T-helper 2 cell treated with Interferon-gamma antibody and Interleukin-4, amounts not matched to agents 100 ng/mL and 5 ng/mL, for 36 hours (primary cell): ENCODE data around the gene ZNF618. TPM values are rescaled to one million over a fixed set of nuclear protein-coding genes. Genes with fewer than 3 reads are reported as not detected.

Source experiments
- intact Hi-C: fragments of 100-400 bp; cut with micrococcal nuclease; formaldehyde crosslinking; loops from one replicate; pipeline ENCODE4 v1.15.1; 2023
- total RNA-seq: library from RNA; stranded (reverse); gene quantifications from 2 replicates; pipeline ENCODE4 v1.2.3, GENCODE V29; 2022

The ZNF618 gene
- total RNA-seq, 1 donor from 2014 or later: 0.36 TPM

DNA sequence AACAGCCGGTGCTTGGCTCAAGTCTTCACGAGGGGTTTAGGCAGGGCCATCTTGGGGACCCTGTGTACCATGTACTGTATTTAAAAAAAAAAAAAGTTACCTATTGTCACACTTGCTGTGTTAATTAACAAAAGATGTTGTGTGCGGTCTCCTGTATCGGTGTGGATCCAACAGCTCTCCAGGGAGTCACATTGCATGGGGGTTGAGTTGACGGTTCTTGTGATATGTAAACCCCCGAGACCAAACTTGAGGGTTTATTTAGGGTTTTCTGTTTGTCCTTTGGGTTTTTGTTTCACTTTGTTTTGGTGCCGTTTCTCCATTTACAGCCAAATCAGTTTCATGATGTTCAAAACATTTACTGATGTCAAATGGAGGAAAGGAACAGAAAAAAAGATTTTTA is 179.8 kb downstream of the ZNF618 start:
- intact Hi-C loops: no loop called here

DNA sequence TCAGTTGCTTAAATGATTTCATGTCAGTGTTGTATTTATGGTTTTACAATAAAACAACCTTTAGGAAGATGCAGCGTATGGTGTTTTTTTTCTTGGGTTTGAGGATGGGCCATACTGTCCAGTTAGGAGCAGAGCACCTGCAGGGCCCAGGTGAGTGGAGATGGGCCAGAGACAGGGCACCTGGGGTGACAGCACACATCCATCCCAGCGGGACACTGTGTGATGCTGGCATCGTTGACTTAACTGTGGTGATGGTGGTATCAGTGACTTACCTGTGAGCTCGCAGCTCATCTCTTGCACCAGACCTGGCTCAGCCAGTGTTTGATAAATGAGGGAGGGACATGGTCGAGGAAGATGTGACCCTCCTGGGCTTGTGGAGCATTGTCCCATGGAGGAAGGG is 180.4 kb downstream of the ZNF618 start:
- intact Hi-C loops: no loop called here

DNA sequence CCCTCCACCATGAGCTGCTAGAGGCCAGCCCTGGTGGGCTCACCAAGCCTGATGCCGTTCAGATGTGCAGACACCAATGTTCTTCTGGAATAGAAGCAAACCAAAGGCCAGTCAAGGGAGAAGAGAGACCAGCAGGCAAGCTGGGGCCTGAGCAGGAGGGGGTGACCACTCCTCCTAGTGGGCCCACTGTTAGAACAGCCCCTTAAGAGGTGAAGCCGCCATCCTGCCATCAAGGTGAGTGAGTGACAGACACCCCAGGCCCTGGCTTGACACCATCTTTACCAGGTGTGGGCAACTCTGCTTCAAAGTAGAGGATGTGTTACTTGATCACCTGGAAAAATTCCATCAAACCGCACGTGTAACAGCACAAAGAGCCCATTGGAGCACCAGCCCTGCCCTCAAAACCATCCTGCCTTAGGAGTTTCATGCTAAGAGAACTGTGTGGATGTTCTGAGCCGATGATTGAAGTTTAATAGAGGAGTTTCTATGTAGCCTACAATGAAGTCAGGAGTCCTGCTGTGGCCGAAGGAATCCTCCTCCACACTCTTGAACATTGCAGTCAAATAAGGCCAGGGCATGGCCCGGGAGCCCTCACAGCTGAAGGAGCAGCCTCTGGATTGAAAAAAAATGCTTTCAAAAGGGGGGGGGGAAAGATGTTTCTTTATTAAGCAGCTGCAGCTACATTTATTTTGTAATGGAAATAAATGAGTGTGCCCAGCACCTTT is 181.2 kb downstream of the ZNF618 start:
- intact Hi-C loops: no loop called here

DNA sequence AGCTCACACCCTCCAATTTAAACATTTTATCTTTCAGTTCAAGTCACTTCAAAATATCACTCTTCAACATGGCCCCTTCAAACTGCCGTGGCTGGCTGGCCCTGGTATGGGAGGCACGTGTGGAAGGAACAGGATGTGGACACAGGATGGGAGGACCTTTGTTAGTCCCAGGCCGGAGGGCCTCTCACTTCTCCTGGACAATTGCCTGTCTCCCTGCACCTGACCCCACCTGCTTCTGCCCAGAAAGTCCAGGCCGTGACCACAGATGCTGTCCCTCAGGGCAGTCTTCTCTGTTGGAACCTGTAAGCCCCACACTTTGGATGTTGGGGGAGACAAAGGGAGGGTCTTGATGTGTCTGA is 182.6 kb downstream of the ZNF618 start:
- intact Hi-C loops: no loop called here

DNA sequence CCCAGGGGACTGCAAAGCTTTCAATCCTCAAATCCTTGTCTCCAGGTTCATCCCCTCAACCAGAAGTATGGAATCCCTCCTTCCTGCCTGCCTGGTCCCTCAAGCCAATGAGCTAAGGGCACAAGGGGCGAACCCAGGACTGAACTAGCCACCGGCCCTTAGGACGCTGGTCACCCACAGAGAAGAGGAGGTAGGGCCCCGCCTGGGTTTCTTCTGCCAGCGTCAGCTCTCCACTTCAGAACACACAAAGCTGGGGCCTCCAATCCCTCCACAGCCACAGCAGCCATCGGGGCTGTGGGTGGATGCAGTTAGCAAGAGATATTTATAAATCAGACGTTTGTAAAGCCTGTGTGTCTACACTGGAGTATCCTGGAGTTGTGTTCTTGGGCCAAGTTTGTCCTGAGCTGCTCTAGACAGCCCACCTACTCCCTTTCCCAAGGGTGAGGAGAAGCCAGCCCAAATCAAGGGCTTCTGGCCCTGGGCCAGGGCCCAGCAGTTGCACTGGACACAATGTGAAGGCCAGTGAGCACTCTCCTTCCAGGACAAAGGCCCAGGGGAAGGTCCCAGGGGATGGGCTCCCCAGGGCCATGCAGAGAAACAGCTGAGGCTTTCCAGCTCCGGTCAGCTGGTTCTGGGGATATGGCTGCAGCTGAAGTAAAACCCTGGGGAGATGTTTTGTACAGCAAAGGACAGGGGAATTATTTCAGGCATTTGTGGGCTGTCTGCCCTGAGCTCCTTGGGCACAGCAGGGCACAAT is 183.1 kb downstream of the ZNF618 start:
- intact Hi-C loops: no loop called here

DNA sequence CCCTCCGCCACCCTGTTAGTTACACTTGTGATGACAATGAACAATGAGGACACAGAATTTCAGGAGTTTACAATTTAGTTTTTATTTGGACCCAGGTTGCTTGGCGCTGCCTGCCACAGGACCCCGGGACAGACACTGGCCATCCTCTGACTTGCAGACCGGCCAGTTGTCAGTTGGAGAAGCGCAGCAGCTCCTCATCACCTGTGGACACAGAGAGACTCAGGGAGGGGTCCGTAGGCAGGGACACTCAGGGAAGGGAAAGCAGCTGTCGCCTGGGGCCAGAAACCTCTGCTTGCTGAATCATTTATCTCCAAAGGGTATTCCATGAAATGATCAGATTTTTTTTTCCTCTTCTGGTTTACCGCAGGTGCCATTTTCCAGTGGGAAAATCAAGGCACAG is 184.0 kb downstream of the ZNF618 start:
- intact Hi-C loops: no loop called here

DNA sequence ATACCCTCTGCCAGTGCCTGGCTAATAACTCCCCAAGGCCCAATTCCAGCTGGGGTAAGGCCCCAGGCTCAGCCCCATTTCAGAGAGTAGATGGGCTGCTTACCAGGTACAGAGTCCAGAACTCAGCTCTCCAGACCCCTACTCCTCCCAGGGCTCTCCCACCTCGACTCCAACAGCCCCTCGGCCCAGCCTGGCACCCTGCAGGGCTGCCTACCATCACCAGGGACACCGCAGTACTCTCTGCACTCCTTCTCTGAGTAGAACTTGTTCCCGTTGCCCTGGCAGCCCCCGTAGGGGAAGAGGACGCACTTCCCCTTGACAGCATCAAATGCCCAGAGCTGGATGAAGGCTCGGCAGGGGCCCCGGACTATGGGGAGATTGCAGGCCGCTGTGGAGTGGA is 184.6 kb downstream of the ZNF618 start:
- intact Hi-C loops: no loop called here

DNA sequence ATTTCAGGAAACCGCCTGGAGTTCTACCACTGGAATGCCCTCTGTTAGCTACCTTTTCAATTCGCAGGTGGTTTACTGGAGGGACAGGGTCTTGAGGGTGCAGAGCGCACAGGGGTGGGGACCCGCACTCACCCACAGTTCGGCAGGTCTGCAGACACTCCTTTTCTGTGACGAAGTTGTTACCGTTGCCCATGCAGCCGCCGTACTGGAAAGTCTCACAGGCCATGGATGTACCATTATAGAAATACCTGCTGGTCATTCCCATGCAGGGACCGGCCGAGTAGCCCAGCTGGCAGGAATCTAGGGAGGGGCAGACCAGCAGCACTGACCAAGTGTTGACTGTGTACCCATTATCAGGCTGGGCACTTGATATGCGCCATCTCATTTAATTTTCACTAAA is 185.2 kb downstream of the ZNF618 start:
- intact Hi-C loops: no loop called here

DNA sequence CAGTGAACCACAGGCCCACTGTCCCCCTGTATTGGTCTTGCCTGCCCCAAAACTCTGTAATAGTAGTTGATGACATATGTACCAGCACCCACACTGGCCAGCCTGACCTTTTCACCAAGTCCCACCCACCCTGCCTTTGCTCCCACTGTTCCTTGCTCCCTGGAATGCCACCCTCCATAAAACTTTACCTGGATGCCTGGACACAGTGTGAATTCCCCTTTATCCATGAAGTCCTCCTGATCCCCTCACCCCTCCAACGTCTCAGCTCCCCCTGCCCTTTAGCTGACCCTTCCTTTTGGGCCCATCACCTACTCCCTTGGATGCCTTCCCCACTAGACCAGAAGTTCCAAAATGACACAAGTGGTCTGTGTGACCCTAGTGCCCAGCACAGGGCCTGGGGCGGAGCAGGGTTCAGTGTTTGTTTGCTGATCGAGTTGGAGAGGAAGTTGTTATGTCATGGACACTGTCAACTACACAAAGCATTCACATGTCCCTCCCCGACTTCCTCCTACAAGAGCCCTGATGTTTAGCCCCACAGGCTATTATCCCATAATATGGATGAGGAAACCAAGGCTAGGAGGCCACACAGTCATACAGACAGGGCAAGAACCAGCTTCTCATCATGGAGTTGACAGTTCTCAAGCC is 185.8 kb downstream of the ZNF618 start:
- intact Hi-C loops: no loop called here

DNA sequence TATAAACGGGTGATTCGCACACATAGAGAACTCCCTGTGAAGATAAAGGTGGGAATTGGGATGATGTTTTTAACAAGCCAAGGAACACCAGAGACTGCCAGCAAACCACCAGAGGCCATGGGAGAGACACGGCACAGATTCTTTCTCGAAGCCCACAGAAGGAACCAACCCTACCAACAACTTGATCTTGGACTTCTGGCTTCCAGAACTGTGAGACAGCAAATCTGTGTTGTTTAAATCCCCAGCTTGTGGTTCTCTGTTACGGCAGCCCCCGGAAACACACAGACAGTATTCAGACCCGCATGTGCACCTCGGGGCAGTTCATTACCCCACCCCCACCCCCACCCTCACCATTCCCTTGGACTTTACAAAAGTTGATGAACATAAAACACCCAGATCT is 189.2 kb downstream of the ZNF618 start:
- intact Hi-C loops: no loop called here

DNA sequence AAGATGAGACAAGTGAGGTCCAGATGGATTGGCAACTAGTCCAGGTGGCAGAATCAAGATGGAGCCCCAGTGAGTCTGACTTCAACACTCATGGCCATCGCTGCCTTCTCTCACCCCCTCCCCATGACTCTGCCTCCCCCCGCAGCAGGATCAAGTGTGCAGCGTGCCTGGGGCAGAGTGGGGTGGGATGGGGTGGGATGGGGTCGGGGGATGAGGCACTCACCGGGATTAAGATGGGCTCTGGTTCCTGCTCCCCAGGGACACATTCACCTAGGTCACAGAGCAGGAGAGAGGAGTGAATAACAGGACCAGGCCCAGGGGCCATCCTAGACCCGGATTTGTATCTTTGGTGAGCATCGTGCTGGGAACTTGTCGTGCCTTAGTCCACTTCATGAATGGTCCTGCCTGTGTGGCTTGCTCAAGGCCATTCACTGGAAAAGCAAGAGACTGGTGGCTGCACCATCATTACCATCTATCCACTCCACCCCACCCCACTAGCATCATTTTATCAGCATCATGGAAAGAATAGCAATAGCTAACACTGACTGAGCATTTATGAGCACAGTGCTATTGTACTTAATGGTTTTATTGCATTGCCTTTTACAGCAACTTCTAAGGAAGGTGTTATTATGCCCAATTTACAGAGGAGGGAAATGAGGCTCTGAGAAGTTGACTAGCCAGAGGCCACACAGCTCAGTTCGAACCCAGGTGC is 193.5 kb downstream of the ZNF618 start:
- intact Hi-C loops: no loop called here

DNA sequence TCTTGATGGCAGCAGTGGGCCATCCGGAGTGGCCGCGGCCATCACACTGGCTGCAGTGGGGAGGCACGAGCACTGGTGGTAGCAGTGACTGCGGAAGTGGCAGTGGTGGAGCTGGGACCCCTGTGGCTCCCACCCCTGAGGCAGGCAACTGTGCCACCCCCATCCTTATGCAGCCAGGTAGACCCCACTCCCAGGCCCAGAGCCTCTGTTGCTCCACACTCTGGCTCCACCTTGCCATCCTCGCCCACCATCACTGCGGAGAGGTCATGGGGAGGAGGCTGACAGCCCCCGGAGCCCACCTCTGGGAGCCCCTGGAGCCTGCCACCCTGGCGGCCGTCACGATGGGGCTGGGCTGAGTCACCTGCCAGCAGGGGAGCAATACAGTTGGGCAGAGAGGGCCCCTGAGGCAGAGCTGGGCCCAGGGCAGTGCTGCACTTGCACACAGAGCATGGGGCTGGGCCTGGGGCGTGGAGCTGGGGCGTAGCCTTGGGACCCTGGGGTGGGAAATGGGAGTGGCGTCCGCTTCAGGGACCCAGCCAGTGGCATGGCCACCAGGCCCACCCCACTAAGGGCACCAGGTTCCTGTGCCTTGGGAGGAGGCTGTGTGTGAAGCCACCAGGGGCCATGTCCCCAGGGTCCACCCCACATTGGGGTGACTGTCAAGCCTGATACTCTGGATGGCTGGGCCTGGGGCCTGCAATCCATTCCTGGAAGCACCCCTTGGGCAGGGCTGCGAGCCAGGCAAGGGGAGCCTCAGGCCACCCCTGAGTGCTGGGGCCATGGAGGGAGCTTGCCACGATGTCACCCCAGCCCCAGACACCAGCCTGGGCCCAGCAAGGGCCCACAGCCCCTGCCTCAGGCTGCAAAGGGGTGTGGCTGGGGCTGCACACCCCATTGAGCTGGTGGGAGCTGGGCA is 194.3 kb downstream of the ZNF618 start:
- intact Hi-C loops: no loop called here

DNA sequence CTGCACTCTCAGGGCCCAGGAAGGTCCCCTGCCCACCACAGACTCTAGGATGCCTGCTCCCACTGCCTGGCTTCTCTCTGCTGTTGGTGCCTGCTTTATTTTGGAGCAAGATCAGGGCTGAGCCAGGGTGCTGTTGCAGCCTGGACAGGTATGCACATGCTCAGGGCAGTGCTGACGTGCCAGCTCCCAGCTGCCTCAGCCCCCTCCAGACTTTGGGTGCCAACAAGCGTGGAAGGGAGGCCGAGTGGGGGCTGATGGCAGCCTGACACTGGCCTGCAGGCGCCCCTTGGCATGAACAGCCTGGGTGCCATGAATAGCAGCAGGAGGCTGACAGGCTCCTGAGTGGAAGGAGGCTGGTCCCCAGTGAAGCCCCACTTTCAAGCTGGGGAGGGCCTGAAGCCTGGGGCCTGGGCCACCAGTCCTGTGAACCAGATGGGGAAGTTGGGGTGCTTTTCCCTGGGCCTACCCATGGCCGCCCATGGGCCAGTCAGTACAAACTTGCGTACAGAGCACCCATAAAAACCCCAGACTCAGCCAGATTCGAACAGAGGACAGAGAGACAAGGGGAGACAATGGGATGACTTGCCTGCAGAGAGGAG is 195.2 kb downstream of the ZNF618 start:
- intact Hi-C loops: no loop called here

DNA sequence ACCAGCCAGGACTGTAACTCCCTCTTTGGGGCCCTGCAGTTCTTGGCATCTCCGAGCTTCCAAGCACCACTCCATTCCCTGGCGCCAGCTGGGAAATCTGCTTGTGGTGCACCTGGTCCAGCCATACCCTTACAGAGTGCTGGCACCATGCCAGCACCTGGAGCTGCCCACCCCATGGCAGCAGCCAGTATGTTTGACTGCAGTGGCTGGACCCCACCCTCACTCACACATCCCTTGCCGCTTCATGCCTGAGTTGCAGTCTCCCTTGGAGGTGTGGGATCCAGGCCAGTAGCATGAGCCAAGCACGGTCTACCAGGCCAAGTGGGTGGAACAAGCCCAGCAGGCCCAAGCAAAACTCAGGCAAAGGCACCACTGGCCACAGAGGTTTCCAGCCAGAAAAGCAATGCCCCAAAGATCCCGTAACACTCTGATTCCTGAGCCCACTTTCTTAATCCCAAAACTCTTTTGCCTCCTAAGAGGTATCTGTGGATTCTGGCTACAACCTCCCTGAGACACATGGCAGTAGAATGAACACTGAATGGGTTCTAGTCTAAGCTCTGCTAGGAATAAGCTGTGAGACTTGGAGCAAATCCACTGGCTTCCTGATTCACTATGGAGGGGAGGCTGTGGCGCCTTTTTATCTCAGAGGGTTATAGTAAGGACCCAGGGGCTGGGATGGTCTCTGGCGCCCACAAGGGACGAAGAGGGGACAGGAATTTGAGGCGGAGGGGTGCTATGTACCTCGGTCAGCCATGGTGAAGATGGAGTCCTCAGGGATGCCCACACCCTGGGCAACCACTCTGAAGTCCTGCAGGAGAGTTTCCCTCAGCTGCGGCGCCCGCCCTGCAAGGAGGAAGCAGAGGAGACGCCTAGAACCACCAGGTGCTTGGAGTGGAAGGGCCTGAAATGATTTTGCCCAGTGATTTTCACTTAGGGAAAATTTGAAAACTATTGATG is 196.4 kb downstream of the ZNF618 start:
- intact Hi-C loops: no loop called here

DNA sequence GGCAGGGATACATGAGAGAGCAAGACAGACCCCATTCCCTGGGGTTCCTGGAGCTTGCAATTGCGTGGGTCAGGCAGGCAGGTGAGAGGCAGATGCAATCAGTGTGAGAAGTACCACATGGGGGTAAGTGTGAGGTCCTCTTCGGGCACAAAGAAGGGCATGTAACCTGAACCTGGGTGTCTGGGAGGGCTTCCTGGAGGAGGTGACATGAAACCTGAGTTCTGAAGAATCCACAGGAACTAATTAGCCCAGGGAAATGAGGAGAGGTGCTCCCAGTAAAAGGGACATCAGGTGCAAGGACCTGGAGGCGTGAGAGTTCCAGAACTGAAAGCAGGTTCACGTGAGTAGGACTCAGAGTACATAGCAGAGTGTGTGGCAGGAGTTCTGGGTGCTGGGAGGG is 199.5 kb downstream of the ZNF618 start:
- intact Hi-C loops: no loop called here

DNA sequence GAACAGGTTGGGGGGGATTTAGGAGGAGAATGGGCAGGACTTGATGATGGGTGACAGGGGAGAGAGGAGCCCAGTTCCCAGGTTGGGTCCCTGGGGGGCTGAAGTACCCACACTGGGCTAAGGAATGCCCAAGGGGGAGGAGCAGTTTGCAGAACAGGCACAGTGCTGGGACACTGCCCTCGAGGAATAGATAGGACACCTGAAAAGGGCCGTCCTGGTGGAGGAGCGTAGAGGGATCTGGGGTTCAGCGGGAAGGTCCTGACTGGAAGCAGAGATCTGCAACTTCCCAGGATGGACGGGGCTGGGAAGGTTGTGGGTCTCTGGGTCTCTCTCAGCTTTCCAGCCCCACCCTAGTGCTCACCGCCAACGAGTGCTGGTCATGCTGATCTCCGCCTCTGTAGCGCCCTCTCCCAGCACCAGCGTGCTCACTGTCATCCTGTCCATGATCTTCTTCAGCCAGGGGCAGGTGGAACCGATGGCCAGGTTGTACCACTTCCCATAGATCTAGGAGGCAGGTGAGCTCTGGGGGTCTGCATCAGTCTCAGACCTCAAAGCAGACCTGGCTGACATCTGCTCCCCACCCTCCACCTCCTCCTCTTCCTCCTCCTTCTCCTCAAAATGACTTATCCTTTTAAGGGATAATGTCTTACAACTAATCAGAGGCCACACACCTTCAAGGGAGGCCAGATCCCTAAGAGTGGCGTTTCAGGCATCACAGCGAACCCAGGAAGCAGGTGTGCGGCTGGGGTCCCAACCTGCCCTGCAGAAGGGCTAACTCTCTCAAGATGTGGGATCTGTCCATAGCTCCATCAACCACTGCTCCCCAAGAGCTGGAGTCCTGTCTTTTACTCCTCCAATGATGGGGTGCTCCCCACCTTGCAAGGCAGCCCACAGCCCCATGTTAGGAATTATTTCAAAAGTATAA is 200.4 kb downstream of the ZNF618 start:
- intact Hi-C loops: no loop called here

DNA sequence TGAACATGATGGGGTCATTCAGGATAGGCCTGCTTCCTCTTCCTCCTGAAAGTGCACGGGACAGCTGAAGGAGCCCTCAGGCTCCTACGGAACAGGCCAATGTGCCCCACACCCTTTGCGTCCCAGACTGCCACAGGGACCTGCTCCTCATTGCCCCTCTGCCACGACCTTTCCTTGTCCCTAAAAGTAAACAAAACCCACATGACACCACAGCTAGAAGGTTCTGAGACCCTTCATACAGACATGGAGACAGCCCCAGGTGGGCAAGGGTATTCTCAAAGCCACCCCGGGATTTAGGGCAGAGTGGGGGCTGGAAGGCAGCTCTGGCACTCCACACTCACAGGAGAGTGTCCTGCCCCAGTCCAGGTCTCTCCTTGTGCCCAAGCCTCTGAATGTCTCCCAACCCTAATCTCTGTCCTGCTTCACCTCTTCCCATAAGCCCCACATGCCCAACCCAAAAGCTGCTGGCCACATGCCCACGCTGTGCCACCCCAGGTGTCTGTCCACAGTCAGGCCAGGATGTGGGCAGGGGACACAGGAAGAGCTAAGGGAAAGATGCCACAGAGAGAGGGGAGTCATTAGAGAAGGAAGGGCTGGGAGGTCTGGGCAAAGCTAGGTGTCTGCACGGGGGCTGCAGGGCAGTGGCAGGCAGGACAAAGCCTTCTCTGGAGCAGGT is 201.2 kb downstream of the ZNF618 start:
- intact Hi-C loops: no loop called here
